ENCODE results near the gene SUN2. TPM values are rescaled to one million over a fixed set of nuclear protein-coding genes. Genes with fewer than 3 reads are reported as not detected.

Gene SUN2
- total and polyA plus RNA-seq, 2 of the 8 experiments (the other 6 are each of a cell fraction or from before 2014, with no cell fraction given), result 5.1 to 10.5 TPM

DNA sequence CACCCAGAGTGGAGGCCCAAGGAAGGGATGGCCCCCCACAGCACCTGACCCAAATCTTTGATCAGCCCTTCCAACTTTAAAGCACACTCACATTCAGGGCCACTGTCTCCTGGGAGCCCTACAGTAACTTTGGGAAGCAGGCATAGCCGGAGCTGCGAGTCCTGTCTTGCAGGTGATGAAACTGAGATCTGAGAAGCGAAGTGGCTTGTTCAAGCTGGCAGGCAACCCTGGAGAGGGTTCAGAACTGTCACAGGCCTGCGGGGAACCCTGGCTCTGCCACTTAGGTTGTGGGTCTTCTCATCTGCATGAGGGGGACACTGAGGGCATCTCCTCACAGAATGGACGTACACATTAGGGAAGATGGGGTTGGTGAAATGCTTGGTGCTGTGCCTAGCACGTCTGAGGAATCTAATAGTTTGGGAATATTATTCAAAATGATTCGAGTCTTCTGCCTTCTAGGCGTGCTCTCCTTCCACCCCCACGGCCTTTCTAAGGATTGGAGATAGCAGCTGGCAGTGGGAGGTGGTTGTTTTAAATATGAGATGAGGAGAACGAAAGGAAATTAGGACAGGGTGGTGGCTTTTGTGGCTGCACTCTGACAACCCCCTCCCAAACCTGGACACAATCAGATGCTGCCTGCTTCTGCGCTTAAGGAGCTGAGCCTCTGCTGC, 18.8 kb upstream of the SUN2 start (continued):
- TF ChIP-seq, protein P1, sequence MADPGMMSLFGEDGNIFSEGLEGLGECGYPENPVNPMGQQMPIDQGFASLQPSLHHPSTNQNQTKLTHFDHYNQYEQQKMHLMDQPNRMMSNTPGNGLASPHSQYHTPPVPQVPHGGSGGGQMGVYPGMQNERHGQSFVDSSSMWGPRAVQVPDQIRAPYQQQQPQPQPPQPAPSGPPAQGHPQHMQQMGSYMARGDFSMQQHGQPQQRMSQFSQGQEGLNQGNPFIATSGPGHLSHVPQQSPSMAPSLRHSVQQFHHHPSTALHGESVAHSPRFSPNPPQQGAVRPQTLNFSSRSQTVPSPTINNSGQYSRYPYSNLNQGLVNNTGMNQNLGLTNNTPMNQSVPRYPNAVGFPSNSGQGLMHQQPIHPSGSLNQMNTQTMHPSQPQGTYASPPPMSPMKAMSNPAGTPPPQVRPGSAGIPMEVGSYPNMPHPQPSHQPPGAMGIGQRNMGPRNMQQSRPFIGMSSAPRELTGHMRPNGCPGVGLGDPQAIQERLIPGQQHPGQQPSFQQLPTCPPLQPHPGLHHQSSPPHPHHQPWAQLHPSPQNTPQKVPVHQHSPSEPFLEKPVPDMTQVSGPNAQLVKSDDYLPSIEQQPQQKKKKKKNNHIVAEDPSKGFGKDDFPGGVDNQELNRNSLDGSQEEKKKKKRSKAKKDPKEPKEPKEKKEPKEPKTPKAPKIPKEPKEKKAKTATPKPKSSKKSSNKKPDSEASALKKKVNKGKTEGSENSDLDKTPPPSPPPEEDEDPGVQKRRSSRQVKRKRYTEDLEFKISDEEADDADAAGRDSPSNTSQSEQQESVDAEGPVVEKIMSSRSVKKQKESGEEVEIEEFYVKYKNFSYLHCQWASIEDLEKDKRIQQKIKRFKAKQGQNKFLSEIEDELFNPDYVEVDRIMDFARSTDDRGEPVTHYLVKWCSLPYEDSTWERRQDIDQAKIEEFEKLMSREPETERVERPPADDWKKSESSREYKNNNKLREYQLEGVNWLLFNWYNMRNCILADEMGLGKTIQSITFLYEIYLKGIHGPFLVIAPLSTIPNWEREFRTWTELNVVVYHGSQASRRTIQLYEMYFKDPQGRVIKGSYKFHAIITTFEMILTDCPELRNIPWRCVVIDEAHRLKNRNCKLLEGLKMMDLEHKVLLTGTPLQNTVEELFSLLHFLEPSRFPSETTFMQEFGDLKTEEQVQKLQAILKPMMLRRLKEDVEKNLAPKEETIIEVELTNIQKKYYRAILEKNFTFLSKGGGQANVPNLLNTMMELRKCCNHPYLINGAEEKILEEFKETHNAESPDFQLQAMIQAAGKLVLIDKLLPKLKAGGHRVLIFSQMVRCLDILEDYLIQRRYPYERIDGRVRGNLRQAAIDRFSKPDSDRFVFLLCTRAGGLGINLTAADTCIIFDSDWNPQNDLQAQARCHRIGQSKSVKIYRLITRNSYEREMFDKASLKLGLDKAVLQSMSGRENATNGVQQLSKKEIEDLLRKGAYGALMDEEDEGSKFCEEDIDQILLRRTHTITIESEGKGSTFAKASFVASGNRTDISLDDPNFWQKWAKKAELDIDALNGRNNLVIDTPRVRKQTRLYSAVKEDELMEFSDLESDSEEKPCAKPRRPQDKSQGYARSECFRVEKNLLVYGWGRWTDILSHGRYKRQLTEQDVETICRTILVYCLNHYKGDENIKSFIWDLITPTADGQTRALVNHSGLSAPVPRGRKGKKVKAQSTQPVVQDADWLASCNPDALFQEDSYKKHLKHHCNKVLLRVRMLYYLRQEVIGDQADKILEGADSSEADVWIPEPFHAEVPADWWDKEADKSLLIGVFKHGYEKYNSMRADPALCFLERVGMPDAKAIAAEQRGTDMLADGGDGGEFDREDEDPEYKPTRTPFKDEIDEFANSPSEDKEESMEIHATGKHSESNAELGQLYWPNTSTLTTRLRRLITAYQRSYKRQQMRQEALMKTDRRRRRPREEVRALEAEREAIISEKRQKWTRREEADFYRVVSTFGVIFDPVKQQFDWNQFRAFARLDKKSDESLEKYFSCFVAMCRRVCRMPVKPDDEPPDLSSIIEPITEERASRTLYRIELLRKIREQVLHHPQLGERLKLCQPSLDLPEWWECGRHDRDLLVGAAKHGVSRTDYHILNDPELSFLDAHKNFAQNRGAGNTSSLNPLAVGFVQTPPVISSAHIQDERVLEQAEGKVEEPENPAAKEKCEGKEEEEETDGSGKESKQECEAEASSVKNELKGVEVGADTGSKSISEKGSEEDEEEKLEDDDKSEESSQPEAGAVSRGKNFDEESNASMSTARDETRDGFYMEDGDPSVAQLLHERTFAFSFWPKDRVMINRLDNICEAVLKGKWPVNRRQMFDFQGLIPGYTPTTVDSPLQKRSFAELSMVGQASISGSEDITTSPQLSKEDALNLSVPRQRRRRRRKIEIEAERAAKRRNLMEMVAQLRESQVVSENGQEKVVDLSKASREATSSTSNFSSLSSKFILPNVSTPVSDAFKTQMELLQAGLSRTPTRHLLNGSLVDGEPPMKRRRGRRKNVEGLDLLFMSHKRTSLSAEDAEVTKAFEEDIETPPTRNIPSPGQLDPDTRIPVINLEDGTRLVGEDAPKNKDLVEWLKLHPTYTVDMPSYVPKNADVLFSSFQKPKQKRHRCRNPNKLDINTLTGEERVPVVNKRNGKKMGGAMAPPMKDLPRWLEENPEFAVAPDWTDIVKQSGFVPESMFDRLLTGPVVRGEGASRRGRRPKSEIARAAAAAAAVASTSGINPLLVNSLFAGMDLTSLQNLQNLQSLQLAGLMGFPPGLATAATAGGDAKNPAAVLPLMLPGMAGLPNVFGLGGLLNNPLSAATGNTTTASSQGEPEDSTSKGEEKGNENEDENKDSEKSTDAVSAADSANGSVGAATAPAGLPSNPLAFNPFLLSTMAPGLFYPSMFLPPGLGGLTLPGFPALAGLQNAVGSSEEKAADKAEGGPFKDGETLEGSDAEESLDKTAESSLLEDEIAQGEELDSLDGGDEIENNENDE (IDR thresholded peaks at IDR 0.05; ENCODE audit: insufficient replicate concordance, low read length), result no peak
- TF ChIP-seq SP2 (IDR thresholded peaks at IDR 0.05; ENCODE audit: low read length) (no peak), RBBP5 (IDR thresholded peaks at IDR 0.05; ENCODE audit: borderline replicate concordance, low read depth, low read length) (no peak), ASH2L (IDR thresholded peaks at IDR 0.05; ENCODE audit: low read length) (no peak), EP300 (IDR thresholded peaks at IDR 0.05; ENCODE audit: borderline replicate concordance in 1 of 2, low read depth in 2 of 2, low read length in 2 of 2) (no peak), NRF1 (IDR thresholded peaks at IDR 0.05; ENCODE audit: low read depth, low read length) (no peak), CBX8 (IDR thresholded peaks at IDR 0.05; ENCODE audit: borderline replicate concordance, low read depth, low read length) (no peak), POLR2A (IDR thresholded peaks at IDR 0.05; ENCODE audit: control extremely low read depth in 1 of 2, low read depth in 2 of 2, low read length in 2 of 2) (no peak), SP1 (IDR thresholded peaks at IDR 0.05; ENCODE audit: low read depth, low read length) (no peak), CREB1 (IDR thresholded peaks at IDR 0.05) (no peak)
